ENCODE data around the gene FLVCR1.
"Not testable (repeated sequence)": the region's sequence is repeated elsewhere in the genome, so short reads cannot be mapped to it uniquely, and the experiment has no call there.

DNA sequence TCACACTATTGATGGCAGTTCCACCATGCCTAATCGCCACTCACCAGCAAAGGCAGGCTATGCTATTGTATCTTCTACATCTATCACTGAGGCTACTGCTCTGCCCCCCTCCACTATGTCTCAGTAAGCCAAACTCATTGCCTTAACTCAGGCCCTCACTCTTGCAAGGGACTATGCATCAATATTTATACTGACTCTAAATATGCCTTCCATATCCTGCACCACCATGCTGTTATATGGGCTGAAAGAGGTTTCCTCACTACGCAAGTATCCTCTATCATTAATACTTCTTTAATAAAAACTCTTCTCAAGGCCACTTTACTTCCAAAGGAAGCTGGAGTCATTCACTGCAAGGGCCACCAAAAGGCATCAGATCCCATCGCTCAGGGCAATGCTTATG lies 13.6 kb upstream of the FLVCR1 start:
- TF ChIP-seq POLR2A (IDR thresholded peaks at IDR 0.05; ENCODE audit: low read depth, low read length); CTCF (IDR thresholded peaks at IDR 0.05; ENCODE audit: extremely low read depth in 1 of 2, insufficient read depth in 1 of 2, low read depth in 1 of 2, low read length in 2 of 2); GATA2 (IDR thresholded peaks at IDR 0.05; ENCODE audit: insufficient read depth, insufficient read length, low read depth, low read length); FOS (IDR thresholded peaks at IDR 0.05; ENCODE audit: borderline replicate concordance, insufficient read depth, low read length); EZH2 (IDR thresholded peaks at IDR 0.05; ENCODE audit: borderline replicate concordance, low read depth, low read length, severe bottlenecking); POLR2AphosphoS5 (IDR thresholded peaks at IDR 0.05; ENCODE audit: insufficient read depth, low read depth, low read length); JUN (IDR thresholded peaks at IDR 0.05; ENCODE audit: borderline replicate concordance, insufficient read depth, insufficient read length, low read depth); MYC (IDR thresholded peaks at IDR 0.05; ENCODE audit: low read depth, low read length): not testable (repeated sequence)
- TF ChIP-seq, protein P1, sequence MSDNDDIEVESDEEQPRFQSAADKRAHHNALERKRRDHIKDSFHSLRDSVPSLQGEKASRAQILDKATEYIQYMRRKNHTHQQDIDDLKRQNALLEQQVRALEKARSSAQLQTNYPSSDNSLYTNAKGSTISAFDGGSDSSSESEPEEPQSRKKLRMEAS (IDR thresholded peaks at IDR 0.05; ENCODE audit: insufficient read depth, insufficient read length), result not testable (repeated sequence)
